ENCODE measurements around the gene PEAR1.
A peak's percentile ranks its signal among the peaks of the same experiment; 100 is the strongest.

The PEAR1 gene

GRCh38 chr1:156860113-156860627 lies 33.3 kb upstream of the PEAR1 start:
- DNase-seq: peak; percentile 93

GRCh38 chr1:156860628-156861423 lies 32.7 kb upstream of the PEAR1 start, which contains the start of gene NTRK1:
TSS of gene NTRK1 (plus strand) at chr1:156860865. CDS start at chr1:156860935, 70 bp downstream.
- DNase-seq: no peak

- DNase-seq: no peak
Measured at GRCh38 chr1:156862584-156862983, 30.9 kb upstream of the PEAR1 start.

GRCh38 chr1:156862997-156863599 lies 30.4 kb upstream of the PEAR1 start:
- no peak for DNase-seq

- no peak for DNase-seq
Measured at GRCh38 chr1:156863631-156864030, 29.9 kb upstream of the PEAR1 start.

GRCh38 chr1:156864796-156865195 lies 28.7 kb upstream of the PEAR1 start:
- peak; percentile 69 for DNase-seq

GRCh38 chr1:156865258-156865657 lies 28.3 kb upstream of the PEAR1 start:
- no peak for DNase-seq

GRCh38 chr1:156865865-156866248 lies 27.7 kb upstream of the PEAR1 start:
- DNase-seq: no peak

GRCh38 chr1:156866249-156866909 lies 27.1 kb upstream of the PEAR1 start:
- no peak for DNase-seq

GRCh38 chr1:156868341-156868740 lies 25.2 kb upstream of the PEAR1 start:
- DNase-seq: no peak

- DNase-seq: no peak
Measured at GRCh38 chr1:156869455-156869854, 24.1 kb upstream of the PEAR1 start.

- DNase-seq: no peak
Measured at GRCh38 chr1:156873659-156874058, 19.9 kb upstream of the PEAR1 start.

GRCh38 chr1:156874142-156874541 lies 19.4 kb upstream of the PEAR1 start:
- no peak for DNase-seq

- DNase-seq: no peak
Measured at GRCh38 chr1:156874572-156875340, 18.8 kb upstream of the PEAR1 start.

GRCh38 chr1:156875341-156875615 lies 18.2 kb upstream of the PEAR1 start:
- DNase-seq: no peak

GRCh38 chr1:156876281-156876680 lies 17.2 kb upstream of the PEAR1 start:
- no peak for DNase-seq

- no peak for DNase-seq
Measured at GRCh38 chr1:156877433-156878170, 15.9 kb upstream of the PEAR1 start.

GRCh38 chr1:156879876-156880275 lies 13.6 kb upstream of the PEAR1 start:
- DNase-seq: no peak

- DNase-seq: no peak
Measured at GRCh38 chr1:156880473-156880872, 13.0 kb upstream of the PEAR1 start.

GRCh38 chr1:156881101-156881500 lies 12.4 kb upstream of the PEAR1 start:
- DNase-seq: no peak

- DNase-seq: no peak
Measured at GRCh38 chr1:156881663-156882062, 11.9 kb upstream of the PEAR1 start.

GRCh38 chr1:156882543-156882942 lies 11.0 kb upstream of the PEAR1 start:
- no peak for DNase-seq

GRCh38 chr1:156883919-156884318 lies 9.6 kb upstream of the PEAR1 start:
- DNase-seq: no peak

Data from 8988T (cell line).